ENCODE measurements around the gene KCNN1. TPM values are rescaled to one million over a fixed set of nuclear protein-coding genes. Genes with fewer than 3 reads are reported as not detected.
A peak's percentile ranks its signal among the peaks of the same experiment; 100 is the strongest.

KCNN1 gene
- total and polyA plus RNA-seq, 2 experiments from 2014 or later = 2.2 to 29.8 TPM

DNA sequence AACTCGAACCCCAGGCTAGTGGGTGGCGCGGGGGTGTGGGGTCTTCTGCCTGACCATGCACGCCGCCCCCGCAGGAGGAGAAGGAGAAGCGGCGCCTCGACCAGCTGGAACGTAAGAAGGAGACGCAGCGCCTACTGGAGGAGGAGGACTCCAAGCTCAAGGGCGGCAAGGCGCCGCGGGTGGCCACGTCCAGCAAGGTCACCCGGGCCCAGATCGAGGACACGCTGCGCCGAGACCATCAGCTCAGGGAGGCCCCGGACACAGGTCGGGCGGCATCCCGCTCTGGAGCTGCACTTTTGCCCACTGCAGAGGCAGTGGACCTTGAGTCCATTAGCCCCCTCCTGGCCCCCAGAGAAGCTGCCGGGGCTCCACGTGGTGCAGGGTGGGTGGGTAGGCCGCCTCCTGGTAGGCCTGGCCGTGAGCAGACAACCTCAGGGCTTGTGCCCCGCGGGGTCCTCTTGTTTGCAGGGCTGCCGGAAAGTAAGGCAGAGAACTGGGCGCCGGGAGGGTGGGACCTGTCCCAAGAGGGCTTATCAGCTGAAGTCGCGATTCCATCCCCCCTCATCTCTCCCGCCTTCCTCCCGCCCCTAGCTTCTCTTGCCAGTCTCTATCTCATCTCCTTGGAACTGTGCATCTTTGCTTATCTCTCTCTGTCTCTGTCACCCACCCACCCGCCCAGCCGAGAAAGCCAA lies 24.2 kb upstream of the KCNN1 start:
- Mint-ChIP-seq H3K27ac (peak overlapping the region; percentile 81), H3K9me3 (no peaks in the 10 kb centered on the region), H3K27me3 (ENCODE audit: insufficient read depth, low read depth, poor library complexity) (peaks cover 22% of the 10 kb centered on the region), H3K4me1 (peaks cover 18% of the 10 kb centered on the region), H3K36me3 (ENCODE audit: low read depth) (peaks cover 14% of the 10 kb centered on the region), H3K4me3 (peak overlapping the region; percentile 78)
- no peak for TF ChIP-seq REST (IDR thresholded peaks at IDR 0.05; ENCODE audit: unreplicated experiment)
- TF ChIP-seq POLR2AphosphoS5 (IDR thresholded peaks at IDR 0.05; ENCODE audit: low read depth) = peak; percentile 34
- TF ChIP-seq, protein P1, sequence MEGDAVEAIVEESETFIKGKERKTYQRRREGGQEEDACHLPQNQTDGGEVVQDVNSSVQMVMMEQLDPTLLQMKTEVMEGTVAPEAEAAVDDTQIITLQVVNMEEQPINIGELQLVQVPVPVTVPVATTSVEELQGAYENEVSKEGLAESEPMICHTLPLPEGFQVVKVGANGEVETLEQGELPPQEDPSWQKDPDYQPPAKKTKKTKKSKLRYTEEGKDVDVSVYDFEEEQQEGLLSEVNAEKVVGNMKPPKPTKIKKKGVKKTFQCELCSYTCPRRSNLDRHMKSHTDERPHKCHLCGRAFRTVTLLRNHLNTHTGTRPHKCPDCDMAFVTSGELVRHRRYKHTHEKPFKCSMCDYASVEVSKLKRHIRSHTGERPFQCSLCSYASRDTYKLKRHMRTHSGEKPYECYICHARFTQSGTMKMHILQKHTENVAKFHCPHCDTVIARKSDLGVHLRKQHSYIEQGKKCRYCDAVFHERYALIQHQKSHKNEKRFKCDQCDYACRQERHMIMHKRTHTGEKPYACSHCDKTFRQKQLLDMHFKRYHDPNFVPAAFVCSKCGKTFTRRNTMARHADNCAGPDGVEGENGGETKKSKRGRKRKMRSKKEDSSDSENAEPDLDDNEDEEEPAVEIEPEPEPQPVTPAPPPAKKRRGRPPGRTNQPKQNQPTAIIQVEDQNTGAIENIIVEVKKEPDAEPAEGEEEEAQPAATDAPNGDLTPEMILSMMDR (conservative IDR thresholded peaks at IDR 0.05; ENCODE audit: low read depth in 2 of 2) = peak in 1 of 2 experiments; percentile 41; a peak in 2 of 4 replicates
- TF ChIP-seq STAT1 (IDR thresholded peaks at IDR 0.05; ENCODE audit: unreplicated experiment) = no peak
- no peak for TF ChIP-seq EZH2 (IDR thresholded peaks at IDR 0.05; ENCODE audit: low read depth, unreplicated experiment)
- TF ChIP-seq ZNF462 (CRISPR knock-in tag; IDR thresholded peaks at IDR 0.05) = no peak
- no peak for TF ChIP-seq ETS1 (IDR thresholded peaks at IDR 0.05)
- no peak for TF ChIP-seq EZH2phosphoT487 (IDR thresholded peaks at IDR 0.05; ENCODE audit: unreplicated experiment)
- peaks cover 4% of the 10 kb centered on the region; the same call in 1 of the 2 replicates for H3F3A ChIP-seq (replicated peaks; ENCODE audit: low read depth)
- peak overlapping the region; percentile 69 for H3K4me3 ChIP-seq
- ATAC-seq (peak; percentile 25), DNase-seq (ENCODE audit: low spot score) (peak; percentile 85)
- no peaks in the 10 kb centered on the region for H3K9me2 ChIP-seq (ENCODE audit: insufficient read depth)
- H3K27me3 ChIP-seq (ENCODE audit: insufficient read depth) = no peaks in the 10 kb centered on the region
- no peaks in the 10 kb centered on the region for H3K79me2 ChIP-seq (replicated peaks; ENCODE audit: insufficient read depth)
- no peak overlapping the region for H2AFZ ChIP-seq
- peak overlapping the region; percentile 90 for H3K4me2 ChIP-seq
- H3K27ac ChIP-seq (ENCODE audit: low read depth) = 0 out of 2 replicates have a peak overlapping the region, but pooled peaks have one; percentile 69
- H3K36me3 ChIP-seq (ENCODE audit: insufficient read depth) = no peaks in the 10 kb centered on the region
- 0 out of 2 replicates have a peak, but pooled peaks cover 7% of the 10 kb centered on the region for H3K4me1 ChIP-seq (ENCODE audit: insufficient read depth)
- 0 out of 2 replicates have a peak, but pooled peaks cover 3% of the 10 kb centered on the region for H4K20me1 ChIP-seq (replicated peaks; ENCODE audit: insufficient read depth)
